ENCODE data around the gene ZNF91.
"Not testable (repeated sequence)": the region's sequence is repeated elsewhere in the genome, so short reads cannot be mapped to it uniquely, and the experiment has no call there.

Gene ZNF91

DNA sequence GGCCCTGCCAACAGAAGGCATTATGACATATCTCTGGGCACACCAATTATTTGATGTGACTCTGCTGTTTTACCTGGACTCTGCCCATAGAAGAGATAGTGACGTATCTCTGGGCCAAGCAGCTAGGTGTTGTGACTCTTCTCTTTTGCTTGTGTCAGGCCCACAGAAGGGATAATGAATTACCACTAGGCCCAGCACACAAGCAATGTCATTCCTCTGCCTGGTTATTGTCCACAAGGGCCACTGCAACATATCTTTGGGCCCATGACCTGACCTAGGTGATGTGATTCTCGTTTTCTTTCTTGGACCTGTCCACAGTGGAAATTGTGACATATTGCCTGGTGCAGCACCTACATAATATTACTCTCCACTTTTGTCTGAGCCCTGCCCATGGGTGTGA lies 80.0 kb downstream of the ZNF91 start:
- DNase-seq, result no peak

- DNase-seq, result no peak
Measured at GRCh38 chr19:23314505-23315251, 80.6 kb downstream of the ZNF91 start.

- no peak for DNase-seq
Measured at GRCh38 chr19:23313196-23313595, 82.1 kb downstream of the ZNF91 start.

- DNase-seq, result no peak
Measured at GRCh38 chr19:23312515-23312914, 82.8 kb downstream of the ZNF91 start.

GRCh38 chr19:23311551-23311950 lies 83.7 kb downstream of the ZNF91 start:
- no peak for DNase-seq

DNA sequence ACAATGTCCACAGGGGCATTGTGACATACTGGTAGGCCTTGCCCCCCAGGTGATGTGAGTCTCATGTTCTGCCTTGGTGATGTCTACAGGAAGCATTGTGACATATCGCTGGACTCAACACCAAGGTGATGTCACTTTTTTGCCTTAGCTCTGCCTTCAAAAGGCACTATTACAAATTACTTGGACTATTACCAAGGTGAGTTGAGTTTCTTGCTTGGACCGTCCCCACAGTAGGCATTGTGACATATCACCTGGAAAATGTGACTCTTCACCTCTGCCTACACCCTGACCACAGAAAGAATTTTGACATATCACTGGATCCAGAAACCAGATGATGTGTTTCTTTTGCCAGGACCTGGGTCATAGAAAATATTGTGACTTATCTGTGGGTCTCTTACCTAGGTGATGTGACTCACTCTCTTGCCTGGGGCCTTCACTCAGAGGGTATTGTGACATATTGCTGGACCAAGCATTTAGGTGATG lies 84.5 kb downstream of the ZNF91 start:
- no peak for DNase-seq

- no peak for DNase-seq
Measured at GRCh38 chr19:23309926-23310325, 85.3 kb downstream of the ZNF91 start.

GRCh38 chr19:23305555-23305954 lies 89.7 kb downstream of the ZNF91 start:
- no peak for DNase-seq

GRCh38 chr19:23304238-23304637 lies 91.0 kb downstream of the ZNF91 start:
- DNase-seq, result no peak

GRCh38 chr19:23294141-23294540 lies 101.1 kb downstream of the ZNF91 start:
- DNase-seq, result no peak

GRCh38 chr19:23289966-23290365 lies 105.3 kb downstream of the ZNF91 start:
- not testable (repeated sequence) for DNase-seq

All from activated naive CD4-positive, alpha-beta T cell (primary cell).